HG02588 (cell line): ENCODE results near the gene ARHGAP45.
"Not testable (repeated sequence)": the region's sequence is repeated elsewhere in the genome, so short reads cannot be mapped to it uniquely, and the experiment has no call there.

Source experiments
- ATAC-seq: cut with Tn5 transposase; IDR thresholded peaks from one replicate; pipeline ENCODE4 v1.9.1; 2021; ENCODE audit warnings: mild to moderate bottlenecking, moderate library complexity; ENCODE audit not compliant: unreplicated experiment

Gene ARHGAP45

DNA sequence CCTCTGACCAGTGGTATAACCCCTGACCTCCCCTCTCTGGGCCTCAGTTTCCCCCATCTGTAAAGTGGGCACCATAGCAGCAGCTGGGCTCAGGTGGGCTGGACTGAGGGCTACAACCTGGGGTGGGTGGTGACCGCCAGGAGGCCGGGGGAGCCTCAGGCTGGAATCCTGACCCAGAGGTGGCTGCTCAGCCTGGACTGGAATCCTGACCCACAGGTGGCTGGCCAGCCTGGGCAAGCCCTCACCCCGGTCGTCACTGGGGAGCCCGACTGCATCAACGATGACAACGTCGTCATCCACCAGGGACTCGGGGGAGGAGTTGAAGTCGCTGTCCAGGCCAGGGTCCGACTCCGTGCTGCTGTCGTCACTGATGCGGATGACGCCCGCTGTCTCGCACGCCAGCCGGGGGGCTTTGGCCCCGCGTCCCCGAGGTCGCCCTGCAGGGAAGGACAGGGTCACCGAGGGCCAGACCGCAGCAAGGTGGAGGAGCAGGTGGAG, 47.1 kb downstream of the ARHGAP45 start:
- ATAC-seq: no peak

DNA sequence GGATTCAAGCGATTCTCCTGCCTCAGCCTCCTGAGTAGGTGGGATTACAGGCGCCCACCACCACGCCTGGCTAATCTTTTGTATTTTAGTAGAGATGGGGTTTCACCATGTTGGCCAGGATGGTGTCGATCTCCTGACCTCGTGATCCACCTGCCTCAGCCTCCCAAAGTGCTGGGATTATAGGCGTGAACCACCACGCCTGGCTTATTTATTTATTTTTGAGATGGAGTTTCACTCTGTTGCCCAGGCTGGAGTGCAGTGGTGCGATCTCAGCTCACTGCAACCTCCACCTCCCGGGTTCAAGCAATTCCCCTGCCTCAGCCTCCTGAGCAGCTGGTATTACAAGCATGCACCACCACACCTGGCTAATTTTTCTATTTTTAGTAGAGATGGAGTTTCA, 47.8 kb downstream of the ARHGAP45 start:
- ATAC-seq: not testable (repeated sequence)

DNA sequence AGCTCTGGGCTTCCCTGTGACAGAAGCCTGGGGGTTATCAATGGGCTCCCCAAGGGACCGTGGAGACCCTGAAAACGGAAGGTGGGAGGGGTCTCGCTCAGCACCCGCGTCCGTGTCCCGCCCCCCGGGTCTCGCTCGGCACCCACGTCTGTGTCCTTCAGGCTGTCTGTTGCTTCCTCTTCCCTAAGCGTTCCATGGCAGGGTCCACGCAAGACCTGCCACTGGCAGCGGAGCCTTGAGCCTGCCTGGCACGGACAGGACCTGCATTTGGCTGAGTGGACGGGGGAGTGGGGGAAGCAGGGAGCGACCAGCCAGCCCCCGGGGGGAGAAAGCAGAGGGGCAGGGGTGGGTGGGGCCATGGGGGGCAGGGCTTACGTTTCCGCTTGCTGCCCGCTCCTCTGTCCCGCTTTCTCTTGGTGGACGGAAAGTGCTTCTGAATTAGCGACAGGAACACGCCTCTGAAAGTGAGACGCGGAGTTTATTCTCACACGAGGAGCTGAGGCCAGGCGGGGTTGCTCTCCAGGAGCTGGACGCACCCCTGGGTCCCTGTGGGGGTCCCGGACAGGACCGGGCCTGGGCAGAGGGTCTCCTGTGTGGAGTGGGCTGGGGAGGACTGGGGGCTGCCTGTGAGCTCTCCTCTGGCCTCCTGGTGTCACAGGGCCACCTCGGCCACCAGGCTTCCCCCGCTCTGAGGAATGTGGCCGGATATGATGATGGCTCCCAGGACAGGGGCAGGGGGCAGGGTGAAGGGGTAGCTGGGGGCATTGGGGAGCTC, 48.9 kb downstream of the ARHGAP45 start:
- ATAC-seq: no peak

DNA sequence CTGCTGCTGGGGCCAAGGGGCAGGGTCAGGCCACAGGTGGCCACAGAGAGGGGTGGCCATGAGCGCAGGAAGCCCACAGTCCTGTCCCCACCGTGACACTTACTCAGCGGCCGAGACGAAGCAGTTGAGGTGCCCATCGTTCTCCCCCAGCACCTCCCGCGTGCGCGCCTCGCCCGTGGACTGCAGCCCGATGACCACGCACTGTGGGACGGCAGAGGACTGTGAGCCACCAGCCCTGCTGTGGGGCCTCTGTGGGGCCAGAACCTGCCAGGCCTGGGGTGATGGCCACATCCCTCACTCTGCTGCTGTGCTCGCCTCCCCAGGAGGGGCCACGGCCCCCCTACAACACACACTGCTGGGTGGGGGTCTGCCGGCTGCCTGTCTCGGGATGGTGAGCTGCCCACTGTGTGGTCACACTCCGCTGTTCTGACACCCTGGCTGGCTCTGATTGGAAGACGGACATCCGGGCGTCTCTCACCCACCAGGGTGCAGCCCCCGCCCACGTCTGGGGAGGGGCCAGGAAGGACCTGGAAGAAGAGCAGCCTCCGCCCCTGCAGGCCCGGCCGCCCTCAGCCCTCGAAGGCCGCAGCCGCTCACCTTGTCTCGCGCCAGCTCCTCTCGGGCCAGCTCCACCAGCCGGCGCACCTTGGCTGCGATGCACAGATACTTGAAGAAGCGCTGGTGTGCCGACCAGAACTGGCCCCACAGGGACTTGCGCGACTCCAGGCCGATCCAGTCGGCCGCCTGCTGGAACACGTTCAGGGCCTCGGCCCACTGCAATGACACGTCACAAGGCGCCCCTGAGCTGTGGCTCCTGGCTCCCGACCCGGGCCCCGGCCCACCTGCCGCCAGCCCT, 50.0 kb downstream of the ARHGAP45 start:
- no peak for ATAC-seq

- no peak for ATAC-seq
These were observed 50.7 kb downstream of the ARHGAP45 start for GRCh38 chr19:1117654-1118053.

GRCh38 chr19:1118999-1119398, 52.0 kb downstream of the ARHGAP45 start:
- ATAC-seq: no peak

GRCh38 chr19:1119475-1120217, 52.7 kb downstream of the ARHGAP45 start:
- ATAC-seq: no peak

DNA sequence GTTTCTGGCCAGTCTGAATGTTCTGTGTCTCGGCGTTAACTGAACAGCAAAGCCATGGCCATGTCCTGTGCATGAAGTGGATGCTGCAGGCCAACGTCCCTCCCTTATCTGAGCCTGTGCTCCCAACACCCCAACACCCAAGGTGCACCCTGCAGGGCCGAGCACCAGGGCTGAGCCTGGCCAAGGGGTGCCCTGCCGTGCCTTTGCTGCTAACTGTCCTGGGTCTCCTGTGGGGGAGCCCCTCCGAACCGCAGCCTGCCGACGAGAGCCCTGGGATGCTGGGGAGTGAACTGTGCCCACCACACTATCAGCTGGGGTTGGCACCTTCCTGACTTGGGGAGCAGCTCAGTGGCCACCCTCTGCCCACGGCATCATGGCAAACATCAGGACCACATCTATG, 54.4 kb downstream of the ARHGAP45 start:
- no peak for ATAC-seq

DNA sequence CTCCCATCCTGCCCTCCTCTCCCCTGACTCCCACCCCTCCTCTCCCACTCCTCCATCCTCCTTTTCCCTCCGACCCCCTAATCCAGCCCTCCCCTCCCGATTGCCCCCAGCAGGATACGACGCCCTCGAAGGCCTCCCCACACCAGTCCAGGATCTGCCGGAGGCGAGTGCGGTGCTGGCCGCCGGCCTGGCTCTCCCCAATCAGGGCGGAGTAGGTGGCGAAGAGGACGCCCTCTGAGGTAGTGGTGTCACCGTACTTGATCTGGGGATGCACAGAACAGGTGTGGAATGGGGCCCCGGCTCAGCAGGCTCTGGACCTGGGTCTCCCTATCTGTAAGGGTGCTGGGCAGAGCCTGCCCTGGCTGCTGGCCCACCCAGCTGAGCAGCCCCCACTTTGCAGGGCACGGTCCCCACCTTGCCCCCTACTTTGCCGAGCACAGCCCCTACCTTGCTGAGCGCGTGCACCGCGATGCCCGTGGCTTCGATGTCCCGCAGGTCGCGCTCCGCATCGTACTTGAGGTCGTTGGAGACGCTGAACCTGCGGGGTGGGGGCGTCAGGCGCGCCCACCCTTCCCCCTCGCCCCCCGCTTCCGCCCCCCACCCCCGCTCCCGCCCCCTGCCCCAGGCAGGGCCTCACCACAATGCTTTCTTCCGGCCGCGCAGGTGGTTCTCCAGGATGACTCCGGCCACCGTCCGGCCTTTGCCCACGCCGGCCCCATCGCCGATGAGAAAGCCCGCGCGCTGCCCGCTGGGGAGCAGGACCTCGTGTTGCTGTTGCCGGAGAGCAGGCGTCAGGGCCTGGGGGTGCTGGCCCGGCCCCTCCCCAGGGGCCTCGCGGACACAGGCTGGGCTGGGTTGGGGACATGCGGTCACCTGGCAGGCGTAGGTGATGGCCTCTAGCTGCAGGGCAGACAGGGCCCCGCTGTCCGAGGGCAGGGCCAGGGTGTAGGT, 55.3 kb downstream of the ARHGAP45 start:
- ATAC-seq: no peak

- no peak for ATAC-seq
These were observed 56.0 kb downstream of the ARHGAP45 start for GRCh38 chr19:1122972-1123363.

DNA sequence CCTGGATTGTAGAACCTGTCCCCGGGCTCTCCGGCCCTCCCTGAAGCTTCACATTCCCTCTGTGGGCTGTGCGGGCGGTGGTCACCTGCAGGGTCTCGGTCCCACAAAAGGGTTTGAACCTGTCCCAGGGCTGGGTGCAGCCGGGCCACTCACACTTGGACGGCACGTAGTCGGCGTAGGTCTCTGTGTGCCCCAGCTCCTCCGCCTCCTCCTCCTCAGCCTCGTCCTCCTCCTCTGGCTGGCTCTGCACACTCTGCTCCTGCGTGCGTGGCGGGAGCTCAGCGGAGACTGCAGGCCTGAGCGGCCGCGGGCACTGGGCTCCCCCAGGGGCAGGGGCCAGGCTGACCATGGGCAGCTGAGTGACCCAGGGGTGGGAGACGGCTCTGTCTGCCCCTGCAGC, 56.4 kb downstream of the ARHGAP45 start:
- ATAC-seq: no peak

DNA sequence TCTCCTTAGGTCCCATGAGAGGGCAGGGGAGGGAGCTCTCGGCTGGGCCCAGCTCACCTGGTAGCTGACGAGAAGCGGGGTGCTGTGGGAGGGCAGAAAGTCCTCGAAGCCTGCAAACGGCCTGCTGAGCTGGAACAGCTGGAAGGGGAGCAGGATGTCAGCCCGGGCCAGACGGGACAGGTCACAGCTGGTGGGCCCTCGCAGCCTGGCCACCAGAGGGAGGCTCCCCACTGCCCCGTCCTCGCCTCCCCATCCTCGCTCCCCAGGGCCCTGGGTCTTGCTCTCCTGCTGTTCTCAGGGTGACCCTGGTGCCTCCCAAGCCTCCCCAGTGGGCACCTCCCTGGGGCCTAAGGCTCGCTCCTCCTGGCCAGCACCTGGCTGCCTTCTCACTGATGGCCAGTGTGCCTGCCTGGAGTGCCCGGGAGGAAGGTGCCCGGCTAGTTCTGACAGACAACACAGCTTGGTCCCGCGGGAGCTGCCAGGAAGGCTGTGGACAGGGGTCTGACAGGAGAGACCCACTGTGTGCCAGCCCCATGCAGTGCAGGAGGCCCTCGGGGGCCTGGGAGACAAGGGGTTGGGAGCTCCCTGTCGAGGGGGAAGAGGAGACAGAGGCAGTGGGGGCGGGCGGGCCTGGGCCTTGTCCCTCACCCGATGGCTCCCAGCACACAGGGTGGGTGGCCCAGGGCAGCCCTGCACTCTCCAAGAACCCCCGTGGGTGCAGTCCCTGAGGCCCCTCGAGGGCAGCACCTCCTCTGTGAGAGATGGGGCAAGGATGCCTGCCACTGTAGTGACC, 57.1 kb downstream of the ARHGAP45 start:
- ATAC-seq: no peak

DNA sequence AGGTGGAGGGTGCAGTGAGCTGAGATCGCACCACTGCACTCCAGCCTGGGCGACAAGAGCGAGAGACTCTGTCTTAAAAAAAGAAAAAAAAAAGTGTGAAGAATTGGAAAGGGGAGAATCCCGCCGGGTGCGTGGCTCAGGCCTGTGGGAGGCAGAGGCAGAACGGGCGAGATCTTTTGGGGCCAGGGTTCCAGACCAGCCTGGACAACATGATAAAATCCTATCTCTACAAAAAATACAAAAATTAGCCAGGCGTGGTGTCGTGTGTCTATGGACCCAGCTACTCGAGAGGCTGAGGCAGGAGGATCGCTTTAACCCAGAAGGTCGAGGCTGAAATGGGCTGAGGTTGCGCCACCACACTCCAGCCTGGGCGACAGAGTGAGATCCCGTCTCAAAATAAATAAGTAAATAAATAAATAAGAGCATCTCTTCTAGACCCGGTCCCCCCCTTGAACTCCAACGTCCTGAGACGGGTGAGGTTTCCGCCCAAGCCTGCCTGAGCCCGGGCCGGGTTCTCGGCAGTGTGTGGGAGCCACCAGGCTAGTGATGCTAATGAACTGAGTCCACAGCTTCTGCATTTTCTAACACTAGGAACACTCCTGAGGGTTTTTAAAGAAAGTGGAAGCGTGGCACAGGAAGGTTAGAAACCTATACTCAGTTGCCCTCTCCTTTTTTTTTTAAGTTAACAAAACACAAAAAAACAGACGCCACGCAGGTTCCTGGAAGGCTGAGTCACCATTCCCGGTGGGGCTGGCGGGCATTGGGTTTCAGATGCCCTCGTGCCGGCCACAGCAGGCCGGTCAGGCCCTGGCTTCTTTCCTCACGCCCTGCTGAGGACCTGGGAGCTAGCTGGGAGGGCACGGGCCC, 58.9 kb downstream of the ARHGAP45 start:
- ATAC-seq: no peak

DNA sequence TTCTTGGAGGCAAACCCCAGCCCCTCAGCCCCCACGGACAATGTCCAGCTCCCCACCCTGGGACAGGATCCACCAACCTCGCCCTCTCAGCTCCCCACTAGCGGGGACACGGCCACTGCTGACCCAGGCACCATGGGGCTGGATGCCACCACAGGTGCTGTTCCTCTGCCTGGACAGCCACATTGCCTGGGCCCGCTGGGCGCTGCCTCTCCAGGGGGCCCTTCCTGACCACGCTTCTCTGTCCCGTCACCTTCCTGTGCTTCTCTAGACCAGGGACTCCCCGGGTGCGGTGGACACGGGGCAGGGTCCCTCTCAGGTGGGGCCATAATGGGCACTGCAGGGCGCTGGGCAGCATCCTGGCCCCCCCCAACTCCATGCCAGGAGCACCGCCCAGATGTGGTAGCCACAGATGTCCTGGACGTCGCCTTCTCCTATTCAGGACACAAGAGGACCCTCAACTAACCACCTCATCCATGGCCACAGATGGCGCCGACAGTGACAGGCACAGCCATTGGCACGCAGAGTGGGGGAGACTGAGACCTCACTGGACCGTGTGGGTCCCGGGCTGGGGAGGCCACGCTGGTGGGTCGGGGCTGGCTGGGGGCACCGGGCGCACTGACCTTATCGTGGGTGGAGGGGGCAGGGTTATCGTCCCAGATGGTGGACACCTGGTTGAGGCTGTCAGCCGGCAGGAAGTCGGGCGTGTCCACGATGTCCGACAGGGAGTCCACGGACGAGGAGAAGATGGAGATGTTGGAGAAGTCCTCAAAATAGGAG, 60.2 kb downstream of the ARHGAP45 start:
- ATAC-seq: no peak

GRCh38 chr19:1128106-1128505, 61.1 kb downstream of the ARHGAP45 start:
- ATAC-seq: no peak

DNA sequence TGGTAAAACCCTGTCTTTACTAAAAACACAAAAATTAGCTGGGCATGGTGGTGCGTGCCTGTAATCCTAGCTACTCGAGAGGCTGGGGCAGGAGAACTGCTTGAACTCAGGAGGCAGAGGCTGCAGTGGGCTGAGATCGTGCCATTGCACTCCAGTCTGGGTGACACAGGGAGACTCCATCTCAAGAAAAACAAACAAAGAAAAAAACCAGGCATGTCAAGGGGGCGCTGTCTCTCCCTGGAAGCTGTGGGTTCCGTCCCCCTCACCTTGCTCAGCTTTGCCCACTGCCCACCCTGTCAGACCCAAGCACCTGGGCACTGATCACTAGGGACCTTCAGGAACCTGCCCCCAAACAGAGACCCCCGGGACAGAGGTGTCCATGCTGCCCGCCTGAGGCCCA, 62.1 kb downstream of the ARHGAP45 start:
- not testable (repeated sequence) for ATAC-seq

GRCh38 chr19:1129535-1129934, 62.6 kb downstream of the ARHGAP45 start:
- ATAC-seq: no peak
